Prostate gland (tissue), 2 donors: ENCODE data around the gene ABTB2. TPM values are rescaled to one million over a fixed set of nuclear protein-coding genes. Genes with fewer than 3 reads are reported as not detected.

ENCODE experiments used
- DNase-seq: peaks from one replicate; pipeline ENCODE4 v3.0.0-alpha.2; 2019; ENCODE audit warnings: low spot score
- H3K27ac ChIP-seq, 2 donors: fragments of 200-600 bp; sonication (generic); 2 replicates each; pipeline ENCODE4 v1.5.1; 2017 to 2019
- H3K27me3 ChIP-seq: fragments of 200-600 bp; sonication (generic); replicated peaks from 2 replicates; pipeline ENCODE4 v1.5.1; 2019; ENCODE audit not compliant: insufficient read depth
- H3K36me3 ChIP-seq, 2 donors: fragments of 200-600 bp; sonication (generic); 1 replicate in 1 of 2; 2 replicates in 1 of 2; pipeline versions ENCODE4 v1.5.1 to v1.8.1; 2017 to 2019
- H3K4me1 ChIP-seq: fragments of 200-600 bp; sonication (generic); replicated peaks from 2 replicates; pipeline ENCODE4 v1.5.1; 2019
- H3K4me3 ChIP-seq, 2 donors: fragments of 200-600 bp; sonication (generic); 2 replicates each; pipeline ENCODE4 v1.5.1; 2017 to 2019
- H3K9me3 ChIP-seq: fragments of 200-600 bp; sonication (generic); 2 replicates; pipeline ENCODE4 v1.5.1; 2017
- CTCF ChIP-seq, 4 experiments: fragments of 200-600 bp in 2 of 4; fragments of 450-650 bp in 2 of 4; sonication (generic) in 2 of 4; IDR thresholded peaks; 1 replicate in 3 of 4; 2 replicates in 1 of 4; pipeline ENCODE4 v1.5.1; 2016 to 2019; ENCODE audit warnings: antibody characterized with exemption in 4 of 4, mild to moderate bottlenecking in 2 of 4, moderate library complexity in 2 of 4
- POLR2A ChIP-seq: fragments of 450-650 bp; IDR thresholded peaks from one replicate; pipeline ENCODE4 v1.6.1; 2016; ENCODE audit warnings: antibody characterized with exemption, mild to moderate bottlenecking
- POLR2AphosphoS5 ChIP-seq: sonication (generic); formaldehyde crosslinking; IDR thresholded peaks from one replicate; pipeline ENCODE4 v1.6.1; 2017; ENCODE audit warnings: antibody characterized with exemption
- WGBS: methylation state at CpG from one replicate; pipeline ENCODE4 v1.1.5; 2018; 5-methylcytosine and 5-hydroxymethylcytosine counted together
- intact Hi-C: fragments of 100-400 bp; cut with DNase I; formaldehyde crosslinking; loops from one replicate; pipeline ENCODE4 v1.14.2; 2022
- total RNA-seq, 2 donors: library from RNA; depleted of rRNA; stranded (reverse); fragments of >200 nt; gene quantifications; one replicate each; pipeline ENCODE4 v1.1.0, GENCODE V29; 2016

Gene ABTB2
- total RNA-seq, 2 donors from 2014 or later, result 3.0 to 13.7 TPM

GRCh38 chr11:34256626-34257025 is 101.2 kb downstream of the ABTB2 start:
- no peaks in the 10 kb centered on the region for H3K4me1 ChIP-seq
- DNase-seq, result no peak
- 86% methylated on average over 6 of the region's 6 CpGs for WGBS
- TF ChIP-seq POLR2A, result no peak
- TF ChIP-seq POLR2AphosphoS5, result no peak
- TF ChIP-seq CTCF (IDR thresholded peaks at IDR 0.05), result no peak
- H3K9me3 ChIP-seq, result no peaks in the 10 kb centered on the region
- no peak overlapping the region for H3K27ac ChIP-seq
- H3K36me3 ChIP-seq, result no peaks in the 10 kb centered on the region
- intact Hi-C loops, result no loop called here
- no peaks in the 10 kb centered on the region for H3K27me3 ChIP-seq
- H3K4me3 ChIP-seq, result no peak overlapping the region

- DNase-seq, result no peak
Measured at GRCh38 chr11:34256150-34256549, 101.7 kb downstream of the ABTB2 start.

GRCh38 chr11:34255101-34255500 is 102.7 kb downstream of the ABTB2 start:
- Histone ChIP-seq H3K36me3 (no peaks in the 10 kb centered on the region), H3K27ac (no peak overlapping the region), H3K9me3 (no peaks in the 10 kb centered on the region), H3K4me1 (no peaks in the 10 kb centered on the region), H3K4me3 (no peak overlapping the region), H3K27me3 (no peaks in the 10 kb centered on the region)
- 97% methylated on average over 2 of the region's 2 CpGs for WGBS
- TF ChIP-seq CTCF (IDR thresholded peaks at IDR 0.05) (no peak), POLR2A (no peak)
- intact Hi-C loops, result no loop called here
- DNase-seq, result no peak

More at GRCh38 chr11:34256150-34256549, 101.7 kb downstream of the ABTB2 start:
- no peak for TF ChIP-seq CTCF (IDR thresholded peaks at IDR 0.05)
- no peak for TF ChIP-seq POLR2AphosphoS5
- no peak for TF ChIP-seq POLR2A
- WGBS, result 74% methylated on average over 6 of the region's 6 CpGs
- H3K36me3 ChIP-seq, result no peaks in the 10 kb centered on the region
- no peaks in the 10 kb centered on the region for H3K9me3 ChIP-seq
- H3K27me3 ChIP-seq, result no peaks in the 10 kb centered on the region
- no peak overlapping the region for H3K27ac ChIP-seq
- H3K4me1 ChIP-seq, result no peaks in the 10 kb centered on the region
- intact Hi-C loops, result no loop called here
- no peak overlapping the region for H3K4me3 ChIP-seq

- DNase-seq, result no peak
- Histone ChIP-seq H3K36me3 (no peaks in the 10 kb centered on the region), H3K4me3 (no peak overlapping the region), H3K27me3 (no peaks in the 10 kb centered on the region), H3K27ac (no peak overlapping the region), H3K4me1 (no peaks in the 10 kb centered on the region), H3K9me3 (no peaks in the 10 kb centered on the region)
- 82% methylated on average over 4 of the region's 4 CpGs for WGBS
- intact Hi-C loops, result no loop called here
- no peak for TF ChIP-seq CTCF (IDR thresholded peaks at IDR 0.05)
- no peak for TF ChIP-seq POLR2AphosphoS5
- no peak for TF ChIP-seq POLR2A
Measured at GRCh38 chr11:34254011-34254410, 103.8 kb downstream of the ABTB2 start.

- Histone ChIP-seq H3K27ac (no peak overlapping the region), H3K27me3 (no peaks in the 10 kb centered on the region), H3K36me3 (no peaks in the 10 kb centered on the region), H3K4me1 (no peaks in the 10 kb centered on the region), H3K4me3 (no peak overlapping the region), H3K9me3 (no peaks in the 10 kb centered on the region)
- 65% methylated on average over 3 of the region's 3 CpGs for WGBS
- no peak for DNase-seq
- TF ChIP-seq POLR2AphosphoS5 (no peak), POLR2A (no peak), CTCF (IDR thresholded peaks at IDR 0.05) (no peak)
- intact Hi-C loops, result no loop called here
Measured at GRCh38 chr11:34252651-34253050, 105.2 kb downstream of the ABTB2 start.
